Neural progenitor cell (in vitro differentiated cells): Measurements from ENCODE around the gene PDC.

ENCODE experiments used
- EZH2 ChIP-seq: fragments of 200-600 bp; sonication (generic); IDR thresholded peaks from 2 replicates; pipeline ENCODE4 v1.6.1; 2017; ENCODE audit warnings: antibody characterized with exemption, mild to moderate bottlenecking, moderate library complexity
- TF ChIP-seq, protein P1 (sequence below): fragments of 200-600 bp; sonication (generic); IDR thresholded peaks from 2 replicates; pipeline ENCODE4 v1.5.1; 2017; ENCODE audit warnings: antibody characterized with exemption, mild to moderate bottlenecking

- TF ChIP-seq, protein P1, sequence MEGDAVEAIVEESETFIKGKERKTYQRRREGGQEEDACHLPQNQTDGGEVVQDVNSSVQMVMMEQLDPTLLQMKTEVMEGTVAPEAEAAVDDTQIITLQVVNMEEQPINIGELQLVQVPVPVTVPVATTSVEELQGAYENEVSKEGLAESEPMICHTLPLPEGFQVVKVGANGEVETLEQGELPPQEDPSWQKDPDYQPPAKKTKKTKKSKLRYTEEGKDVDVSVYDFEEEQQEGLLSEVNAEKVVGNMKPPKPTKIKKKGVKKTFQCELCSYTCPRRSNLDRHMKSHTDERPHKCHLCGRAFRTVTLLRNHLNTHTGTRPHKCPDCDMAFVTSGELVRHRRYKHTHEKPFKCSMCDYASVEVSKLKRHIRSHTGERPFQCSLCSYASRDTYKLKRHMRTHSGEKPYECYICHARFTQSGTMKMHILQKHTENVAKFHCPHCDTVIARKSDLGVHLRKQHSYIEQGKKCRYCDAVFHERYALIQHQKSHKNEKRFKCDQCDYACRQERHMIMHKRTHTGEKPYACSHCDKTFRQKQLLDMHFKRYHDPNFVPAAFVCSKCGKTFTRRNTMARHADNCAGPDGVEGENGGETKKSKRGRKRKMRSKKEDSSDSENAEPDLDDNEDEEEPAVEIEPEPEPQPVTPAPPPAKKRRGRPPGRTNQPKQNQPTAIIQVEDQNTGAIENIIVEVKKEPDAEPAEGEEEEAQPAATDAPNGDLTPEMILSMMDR, result no peak
- TF ChIP-seq EZH2, result no peak
These were observed 41.2 kb upstream of the PDC start for GRCh38 chr1:186502087-186502486.
